ENCODE data around the gene GALNT14. TPM values are rescaled to one million over a fixed set of nuclear protein-coding genes. Genes with fewer than 3 reads are reported as not detected.

GALNT14 gene
- total and polyA plus RNA-seq, 8 donors, result 0.93 to 15.6 (median 1.4) TPM; not detected in 3

DNA sequence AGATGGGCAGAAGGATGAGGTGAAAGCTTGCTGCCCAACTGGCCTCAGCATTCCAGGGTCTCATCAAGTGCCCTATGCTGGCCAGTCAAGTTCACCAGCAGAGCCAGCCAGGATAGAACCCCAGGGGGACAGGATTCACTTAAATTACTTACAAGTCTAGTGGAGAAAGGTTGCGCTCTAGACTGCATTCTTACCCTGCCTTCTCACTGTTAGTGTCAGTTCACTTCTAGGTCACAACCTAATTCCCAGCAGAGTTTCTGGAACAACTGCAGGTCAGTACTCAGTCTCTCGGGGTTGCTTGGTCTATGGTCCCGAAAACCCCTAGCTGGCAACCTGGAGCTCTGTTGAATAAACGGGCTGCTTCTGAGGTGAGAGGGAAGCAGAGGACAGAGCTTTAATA lies 32.9 kb upstream of the GALNT14 start:
- H3K36me3 ChIP-seq, result no peaks in the 10 kb centered on the region
- no peak overlapping the region for H3K4me3 ChIP-seq
- H3K4me1 ChIP-seq, result no peaks in the 10 kb centered on the region
- DNase-seq, result no peak
- 78 to 91% (median 84%) methylated on average over 4 of the region's 4 CpGs for WGBS, 5 donors
- H3K27me3 ChIP-seq, result no peaks in the 10 kb centered on the region
- TF ChIP-seq EP300 (IDR thresholded peaks at IDR 0.05), result no peak
- no peak for TF ChIP-seq POLR2AphosphoS5 (IDR thresholded peaks at IDR 0.05)
- no peak for TF ChIP-seq POLR2A (IDR thresholded peaks at IDR 0.05)
- no peak for TF ChIP-seq CTCF (IDR thresholded peaks at IDR 0.05)
- H3K27ac ChIP-seq, result no peak overlapping the region
- no peaks in the 10 kb centered on the region for H3K9me3 ChIP-seq
- intact Hi-C loops (cut with DNase I; ENCODE audit: low total_unique reads), result loop anchor here (10.0 kb wide), 1 partner anchor 164 kb away; no protein-coding TSS in a partner anchor

GRCh38 chr2:31170071-31170698 lies 31.9 kb upstream of the GALNT14 start:
- intact Hi-C loops (cut with DNase I; ENCODE audit: low total_unique reads), result loop anchor here (10.0 kb wide), 1 partner anchor 165 kb away; no protein-coding TSS in a partner anchor
- no peaks in the 10 kb centered on the region for H3K27me3 ChIP-seq
- TF ChIP-seq CTCF (IDR thresholded peaks at IDR 0.05), result peak in 5 of 7 experiments; percentile 82 to 90 (median 88)
- TF ChIP-seq POLR2A (IDR thresholded peaks at IDR 0.05), result no peak
- TF ChIP-seq POLR2AphosphoS5 (IDR thresholded peaks at IDR 0.05), result peak in 1 of 3 donors; percentile 49
- no peak for TF ChIP-seq EP300 (IDR thresholded peaks at IDR 0.05)
- H3K4me1 ChIP-seq, result no peaks in the 10 kb centered on the region
- no peaks in the 10 kb centered on the region for H3K36me3 ChIP-seq
- H3K4me3 ChIP-seq, result no peak overlapping the region
- no peaks in the 10 kb centered on the region for H3K9me3 ChIP-seq
- WGBS, 5 donors, result 0 to 1% (median 1%) methylated on average over 4 of the region's 4 CpGs
- peak; percentile 53 to 84 for DNase-seq
- H3K27ac ChIP-seq, result no peak overlapping the region

DNA sequence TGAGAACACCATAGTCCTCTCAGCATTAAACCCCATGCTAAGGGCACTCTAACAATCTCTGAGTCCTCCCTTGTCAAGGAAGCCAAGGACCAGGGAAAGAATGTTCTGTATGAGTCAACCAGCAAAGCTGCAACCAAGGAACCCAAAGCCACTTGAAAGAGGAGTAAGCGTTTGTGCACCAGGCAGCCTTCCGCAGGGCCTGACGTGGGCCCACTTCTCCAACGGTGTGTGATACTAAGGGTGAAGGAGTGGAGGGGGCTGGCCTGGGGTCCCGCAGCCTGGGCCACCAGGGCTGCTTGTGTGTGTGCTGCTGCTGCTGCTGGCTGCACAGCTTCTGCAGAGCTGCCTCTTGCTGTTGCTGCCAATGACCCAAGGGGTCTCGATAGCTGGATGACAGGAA lies 30.1 kb upstream of the GALNT14 start:
- Histone ChIP-seq H3K4me3 (no peak overlapping the region), H3K27ac (no peak overlapping the region), H3K27me3 (peaks cover 0 to 5% (median 0%) of the 10 kb centered on the region in 3 donors), H3K36me3 (no peaks in the 10 kb centered on the region), H3K4me1 (no peaks in the 10 kb centered on the region), H3K9me3 (no peaks in the 10 kb centered on the region)
- WGBS, 5 donors, result 79 to 93% (median 85%) methylated on average over 6 of the region's 6 CpGs
- intact Hi-C loops (cut with DNase I; ENCODE audit: low total_unique reads), result loop anchor here (5.0 kb wide), 1 partner anchor 456 kb away; no protein-coding TSS in a partner anchor
- DNase-seq, result no peak
- TF ChIP-seq CTCF (IDR thresholded peaks at IDR 0.05), result no peak
- TF ChIP-seq POLR2AphosphoS5 (IDR thresholded peaks at IDR 0.05), result no peak
- TF ChIP-seq POLR2A (IDR thresholded peaks at IDR 0.05), result no peak
- TF ChIP-seq EP300 (IDR thresholded peaks at IDR 0.05), result no peak

DNA sequence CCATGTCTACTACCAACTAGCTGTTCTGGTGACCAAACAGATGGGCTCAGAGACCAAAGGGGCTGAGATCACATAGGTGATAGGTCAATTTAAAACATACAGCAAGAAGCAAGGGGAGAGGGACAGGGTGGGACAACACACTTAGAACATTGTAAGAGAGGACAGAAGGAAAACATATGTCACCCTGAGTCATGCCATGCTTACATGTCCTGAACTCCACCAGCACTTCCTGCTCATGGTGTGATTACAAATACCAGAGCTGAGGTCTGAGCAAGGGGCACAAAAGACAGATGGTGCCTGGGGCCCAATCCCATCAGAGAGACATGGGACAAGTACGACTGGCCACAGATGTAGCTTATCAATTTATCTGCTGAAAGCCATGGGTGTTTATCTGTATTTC lies 28.7 kb upstream of the GALNT14 start:
- no peaks in the 10 kb centered on the region for H3K4me1 ChIP-seq
- no peak overlapping the region for H3K27ac ChIP-seq
- no peaks in the 10 kb centered on the region for H3K36me3 ChIP-seq
- peaks cover 0 to 5% (median 0%) of the 10 kb centered on the region in 3 donors for H3K27me3 ChIP-seq
- WGBS, 5 donors, result 56 to 67% (median 58%) methylated on average over 1 of the region's 1 CpG
- intact Hi-C loops (cut with DNase I; ENCODE audit: low total_unique reads), result loop anchor here (5.0 kb wide), 1 partner anchor 455 kb away; no protein-coding TSS in a partner anchor
- DNase-seq, result no peak
- H3K9me3 ChIP-seq, result no peaks in the 10 kb centered on the region
- TF ChIP-seq CTCF (IDR thresholded peaks at IDR 0.05), result no peak
- TF ChIP-seq POLR2A (IDR thresholded peaks at IDR 0.05), result no peak
- no peak for TF ChIP-seq POLR2AphosphoS5 (IDR thresholded peaks at IDR 0.05)
- no peak for TF ChIP-seq EP300 (IDR thresholded peaks at IDR 0.05)
- H3K4me3 ChIP-seq, result no peak overlapping the region
